AG10803 (cell line): ENCODE data around the gene DUSP16.

Source experiments
- DNase-seq: peaks from one replicate; pipeline ENCODE4 v3.0.0; 2010; ENCODE audit warnings: low read depth
- H3K4me3 ChIP-seq: 2 replicates; pipeline ENCODE4 v1.5.1; 2011; ENCODE audit warnings: mild to moderate bottlenecking, low read length, control low read depth
- CTCF ChIP-seq: conservative IDR thresholded peaks from 2 replicates; pipeline ENCODE4 v1.5.1; 2011; ENCODE audit warnings: mild to moderate bottlenecking, low read length, control low read depth, inconsistent platforms

DUSP16 gene

DNA sequence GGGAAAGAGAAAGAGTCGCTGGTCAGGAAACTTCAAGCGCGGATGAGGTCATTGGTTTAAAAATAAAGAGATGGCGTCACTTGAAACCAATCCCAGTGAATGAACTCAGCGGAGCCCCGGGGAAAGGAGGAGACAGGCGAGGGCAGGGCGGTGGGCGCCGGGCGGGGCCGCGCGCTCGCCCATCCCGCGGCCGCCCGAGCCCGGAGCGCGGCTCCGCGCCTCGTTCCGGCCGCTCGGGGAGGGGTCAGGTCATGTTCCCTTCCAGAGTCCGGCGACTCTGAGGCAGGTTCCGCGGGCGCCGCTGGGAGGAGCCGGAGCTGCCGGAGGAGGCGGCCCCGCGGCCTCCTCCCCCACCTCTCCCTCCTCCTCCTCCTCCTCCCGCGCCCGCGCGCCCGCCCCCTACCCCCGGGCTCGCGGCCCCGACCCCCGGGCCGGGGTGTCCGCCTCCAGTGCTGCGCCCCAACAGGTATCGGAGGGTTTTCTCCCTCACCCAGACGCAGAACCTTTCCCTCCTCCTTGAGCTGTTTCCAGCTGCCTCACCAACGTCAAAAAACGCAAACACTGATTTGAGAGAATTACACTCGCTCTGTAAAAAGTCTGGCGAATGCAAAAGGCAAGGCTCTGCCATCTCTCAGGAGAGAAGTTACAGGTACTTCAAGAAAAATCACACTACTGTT is at the start of gene DUSP16:
Gene DUSP16, minus strand, starts transcription at position 279 of the 677 bp plus-strand sequence. CDS start 41,765 bp downstream, outside the sequence.
- peak; percentile 89 for DNase-seq
- H3K4me3 ChIP-seq = peak within 1 kb of the TSS; percentile 87
- 0 out of 2 replicates have a peak, but pooled peaks have one; percentile 7 for TF ChIP-seq CTCF

GRCh38 chr12:12612358-12612757 is 49.7 kb upstream of the DUSP16 start:
- peak; percentile 59 for DNase-seq
- peak overlapping the region; percentile 87 for H3K4me3 ChIP-seq
- TF ChIP-seq CTCF = no peak

GRCh38 chr12:12611512-12612306 is 49.0 kb upstream of the DUSP16 start, which contains the start of gene CREBL2:
TSS of gene CREBL2 (plus strand) at chr12:12611876. CDS start at chr12:12612173, 297 bp downstream.
- peak; percentile 97 for DNase-seq
- peak within 1 kb of the TSS; percentile 87 for H3K4me3 ChIP-seq
- TF ChIP-seq CTCF = no peak

DNA sequence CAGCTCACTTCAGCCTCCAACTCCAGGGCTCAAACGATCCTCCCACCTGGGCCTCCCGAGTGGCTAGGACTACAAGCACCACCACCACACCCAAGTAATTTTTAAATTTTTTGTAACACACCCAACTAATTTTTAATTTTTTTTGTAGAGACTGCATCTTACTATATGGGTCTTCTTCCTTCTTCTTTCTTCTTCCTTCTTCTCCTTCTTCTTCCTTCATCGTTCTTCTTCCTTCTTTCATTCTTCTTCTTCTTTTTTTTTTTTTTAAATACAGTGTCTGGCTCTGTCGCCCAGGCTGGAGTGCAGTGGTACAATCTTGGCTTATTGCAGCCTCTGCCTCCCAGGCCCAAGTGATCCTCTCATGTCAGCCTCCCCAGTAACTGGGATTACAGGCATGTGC is 48.0 kb upstream of the DUSP16 start:
- no peak for DNase-seq
- H3K4me3 ChIP-seq = no peak overlapping the region
- no peak for TF ChIP-seq CTCF

GRCh38 chr12:12609692-12610091 is 47.0 kb upstream of the DUSP16 start:
- no peak overlapping the region for H3K4me3 ChIP-seq
- no peak for DNase-seq
- TF ChIP-seq CTCF = no peak

DNA sequence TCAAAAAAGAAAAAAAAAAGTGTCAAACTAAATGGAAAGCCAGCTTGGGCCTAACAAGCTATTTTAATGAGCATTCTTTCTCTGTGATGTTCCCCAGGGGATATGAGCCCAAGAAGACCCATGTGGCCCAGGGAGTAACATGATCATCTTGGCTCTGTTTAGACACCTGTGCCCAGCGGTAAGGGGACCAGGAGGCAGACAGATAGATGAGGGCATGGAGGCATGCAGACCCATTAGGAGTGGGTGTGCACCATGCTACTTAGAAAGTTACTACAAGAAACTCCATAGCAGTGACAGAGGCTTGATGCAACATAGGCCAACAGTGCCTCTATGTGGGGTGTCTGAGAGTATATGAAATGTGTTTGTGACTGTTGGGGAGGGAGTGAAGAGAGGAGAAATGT is 45.9 kb upstream of the DUSP16 start:
- no peak for TF ChIP-seq CTCF
- H3K4me3 ChIP-seq = no peak overlapping the region
- no peak for DNase-seq
